HUES48 (cell line): ENCODE results near the gene PPP1R12B.
"Not testable (repeated sequence)": the region's sequence is repeated elsewhere in the genome, so short reads cannot be mapped to it uniquely, and the experiment has no call there.

Source experiments
- H3K27ac ChIP-seq: one replicate; pipeline ENCODE4 v1.7.0; 2013; ENCODE audit warnings: low read depth, low read length, inconsistent platforms
- H3K27me3 ChIP-seq: 2 replicates; pipeline ENCODE4 v1.6.1; 2013; ENCODE audit warnings: mild to moderate bottlenecking, low read length; ENCODE audit not compliant: control insufficient read depth, insufficient read depth
- H3K36me3 ChIP-seq: 2 replicates; pipeline ENCODE4 v1.6.1; 2013; ENCODE audit warnings: low read length; ENCODE audit not compliant: control insufficient read depth, insufficient read depth
- H3K4me1 ChIP-seq: 2 replicates; pipeline ENCODE4 v1.6.1; 2013; ENCODE audit warnings: mild to moderate bottlenecking, low read length; ENCODE audit not compliant: control insufficient read depth, insufficient read depth
- H3K4me3 ChIP-seq: 2 replicates; pipeline ENCODE4 v1.5.1; 2013; ENCODE audit warnings: mild to moderate bottlenecking, low read depth, low read length
- H3K9ac ChIP-seq: 2 replicates; pipeline ENCODE4 v1.6.1; 2013; ENCODE audit warnings: mild to moderate bottlenecking, low read depth, low read length, moderate library complexity
- H3K9me3 ChIP-seq: 2 replicates; pipeline ENCODE4 v1.6.1; 2013; ENCODE audit warnings: low read length; ENCODE audit not compliant: control insufficient read depth, insufficient read depth

The PPP1R12B gene

GRCh38 chr1:202638701-202639305, 290.3 kb downstream of the PPP1R12B start:
- not testable (repeated sequence) for H3K9ac ChIP-seq, H3K9me3 ChIP-seq, H3K4me3 ChIP-seq, H3K27ac ChIP-seq, H3K36me3 ChIP-seq
- Histone ChIP-seq H3K4me1 (peaks cover 25% of the 10 kb centered on the region), H3K27me3 (peaks cover 24% of the 10 kb centered on the region)

GRCh38 chr1:202639500-202639899, 291.0 kb downstream of the PPP1R12B start:
- no peaks in the 10 kb centered on the region for H3K9me3 ChIP-seq
- peaks cover 30% of the 10 kb centered on the region for H3K27me3 ChIP-seq
- H3K4me3 ChIP-seq, result no peak overlapping the region
- H3K36me3 ChIP-seq, result no peaks in the 10 kb centered on the region
- no peak overlapping the region for H3K9ac ChIP-seq
- H3K27ac ChIP-seq, result no peak overlapping the region
- H3K4me1 ChIP-seq, result peaks cover 30% of the 10 kb centered on the region

- H3K9me3 ChIP-seq, result no peaks in the 10 kb centered on the region
- H3K27ac ChIP-seq, result no peak overlapping the region
- no peaks in the 10 kb centered on the region for H3K36me3 ChIP-seq
- no peak overlapping the region for H3K9ac ChIP-seq
- peaks cover 39% of the 10 kb centered on the region for H3K4me1 ChIP-seq
- peaks cover 57% of the 10 kb centered on the region for H3K27me3 ChIP-seq
- H3K4me3 ChIP-seq, result peak overlapping the region; percentile 72
Observed at GRCh38 chr1:202642212-202642611, 293.7 kb downstream of the PPP1R12B start.
